Psoas muscle (tissue), 8 donors: ENCODE data around the gene MAGOHB. TPM values are rescaled to one million over a fixed set of nuclear protein-coding genes. Genes with fewer than 3 reads are reported as not detected.

ENCODE experiments used
- ATAC-seq, 4 donors: fragments of 200-7000 bp; cut with Tn5 transposase; one replicate each; pipeline ENCODE4 v1.9.1; 2020; ENCODE audit warnings: moderate library complexity in 3 of 4, mild to moderate bottlenecking in 2 of 4
- DNase-seq, 2 donors: peaks; one replicate each; pipeline ENCODE4 v3.0.0-alpha.2; 2020
- H3K27ac ChIP-seq: fragments of 200-600 bp; one replicate; pipeline ENCODE4 v1.8.0; 2022
- H3K27me3 ChIP-seq, 3 donors: fragments of 200-600 bp in 1 of 3; one replicate each; pipeline versions ENCODE4 v1.6.1 to v1.8.0; 2013 to 2022; ENCODE audit warnings: low read length in 2 of 3, mild to moderate bottlenecking in 2 of 3, moderate library complexity in 1 of 3; ENCODE audit not compliant: insufficient read depth in 3 of 3
- H3K36me3 ChIP-seq, 2 donors: fragments of 200-600 bp in 1 of 2; one replicate each; pipeline versions ENCODE4 v1.6.1 to v1.8.0; 2013 to 2022; ENCODE audit warnings: low read depth in 1 of 2, mild to moderate bottlenecking in 1 of 2, moderate library complexity in 1 of 2; ENCODE audit not compliant: insufficient read depth in 1 of 2
- H3K4me1 ChIP-seq: fragments of 200-600 bp; one replicate; pipeline ENCODE4 v1.8.0; 2022
- H3K4me3 ChIP-seq: fragments of 200-600 bp; one replicate; pipeline ENCODE4 v1.8.0; 2022; ENCODE audit warnings: mild to moderate bottlenecking
- H3K9me3 ChIP-seq: fragments of 200-600 bp; one replicate; pipeline ENCODE4 v1.8.0; 2022
- CTCF ChIP-seq: fragments of 200-600 bp; IDR thresholded peaks from one replicate; pipeline ENCODE4 v1.8.0; 2022; ENCODE audit warnings: antibody characterized with exemption
- WGBS, 3 donors: extraction: QIAGEN DNeasy Blood & Tissue Kit; methylation state at CpG; one replicate each; pipeline versions ENCODE4 v1.1.6 to v1.1.7; 2013; 5-methylcytosine and 5-hydroxymethylcytosine counted together
- intact Hi-C, 2 donors: fragments of 100-400 bp; cut with DNase I; formaldehyde crosslinking; loops; one replicate each; pipeline versions ENCODE4 v1.11.0 to v1.14.2; 2022
- polyA plus RNA-seq, 3 donors: library from polyadenylated mRNA; stranded (reverse); fragments of 200-250 nt; gene quantifications; one replicate each; pipeline ENCODE4 v1.2.3, GENCODE V29; 2013
- total RNA-seq, 4 donors: library from RNA; stranded (reverse); fragmentation: NEBNext Ultra II Directional in 2 of 4; extraction: Animal tissue kit (Norgen Biotek cat#: 25700) in 2 of 4; gene quantifications; one replicate each; pipeline versions ENCODE4 v1.2.1 to v1.2.4, GENCODE V29; 2021 to 2023
- donor health status: healthy with polysubstance abuse.
- donor health status: DM: no; HTN: no; CAD: no; lungs with moderate emphysema.
- donor health status: Bipolar disorder and iron deficiency.
- donor health status: healthy.
- donor health status: DM: yes; HTN: yes; CAD: no.
- donor health status: DM: no; HTN: no; CAD: no.
- donor health status: DM: no; HTN: no; CAD: no.
- donor health status: DM: yes; HTN: yes; CAD: no.

Gene MAGOHB
- total and polyA plus RNA-seq, 7 donors, result 4.0 to 9.7 (median 7.2) TPM

DNA sequence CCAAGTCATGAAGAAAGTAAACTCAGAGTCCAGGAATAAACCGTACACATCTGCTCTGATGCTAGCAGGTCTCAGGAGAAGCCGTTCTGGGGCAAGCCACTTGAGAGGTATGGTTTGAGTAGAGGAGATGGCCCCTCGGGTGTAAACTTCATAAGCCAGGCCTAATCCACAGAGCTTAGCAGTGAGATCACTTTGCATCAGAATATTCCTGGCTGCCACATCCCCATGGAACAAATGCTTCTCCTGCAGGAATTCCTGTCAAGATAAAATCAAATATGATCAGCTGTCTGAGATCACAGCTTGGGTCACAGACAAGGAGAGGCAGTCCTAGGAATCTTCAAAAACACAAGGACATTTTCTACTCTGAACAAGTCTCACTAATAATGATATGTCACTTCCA lies 11.2 kb upstream of the MAGOHB start:
- no peak for TF ChIP-seq CTCF
- Histone ChIP-seq H3K4me1 (no peaks in the 10 kb centered on the region), H3K4me3 (no peak overlapping the region), H3K36me3 (no peaks in the 10 kb centered on the region), H3K27ac (no peak overlapping the region), H3K27me3 (no peaks in the 10 kb centered on the region), H3K9me3 (no peaks in the 10 kb centered on the region)
- ATAC-seq (no peak), DNase-seq (no peak)
- intact Hi-C loops, result no loop called here
- WGBS, 3 donors, result 19 to 32% (median 22%) methylated on average over 3 of the region's 3 CpGs

DNA sequence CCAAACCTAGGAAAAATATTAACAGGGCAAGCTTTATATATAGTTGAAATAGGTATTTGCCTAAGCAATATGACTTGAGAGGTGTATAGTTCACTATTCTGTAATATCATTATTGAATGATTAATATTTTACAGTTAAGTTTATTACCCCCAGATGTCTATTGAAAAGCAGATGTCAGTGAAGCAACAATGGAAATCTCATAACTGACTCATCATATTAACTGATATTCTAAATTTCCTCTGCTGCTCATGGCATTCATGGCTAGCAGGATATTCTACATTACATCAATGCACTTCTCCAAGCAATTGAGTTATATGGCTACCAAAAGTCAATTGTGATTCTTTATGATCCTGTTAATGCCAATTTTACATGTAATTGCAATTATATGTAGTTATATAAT lies 9.7 kb upstream of the MAGOHB start:
- no peaks in the 10 kb centered on the region for H3K9me3 ChIP-seq
- intact Hi-C loops, result no loop called here
- no peak for TF ChIP-seq CTCF
- H3K27ac ChIP-seq, result no peak overlapping the region
- H3K4me3 ChIP-seq, result no peak overlapping the region
- no peaks in the 10 kb centered on the region for H3K27me3 ChIP-seq
- no peaks in the 10 kb centered on the region for H3K36me3 ChIP-seq
- DNase-seq (no peak), ATAC-seq (no peak)
- no peaks in the 10 kb centered on the region for H3K4me1 ChIP-seq

DNA sequence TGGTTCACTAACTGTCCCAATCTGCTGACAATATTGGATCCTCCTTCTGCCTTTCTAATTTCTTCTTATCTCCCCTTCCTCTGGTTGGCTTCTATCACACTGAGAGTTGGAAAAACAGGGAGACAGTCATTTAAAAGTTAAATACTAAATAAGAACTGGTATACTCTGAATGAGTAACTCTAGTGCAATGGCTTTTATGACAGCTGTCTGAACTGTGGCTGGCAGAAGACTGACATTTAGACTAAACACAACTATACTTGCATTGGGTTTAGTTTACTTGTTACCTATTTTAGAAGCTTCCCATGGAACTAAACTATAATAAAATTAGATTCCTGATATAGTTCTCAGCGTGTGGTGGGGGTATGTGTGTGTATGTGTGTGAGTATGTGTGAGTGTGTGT lies 7.9 kb upstream of the MAGOHB start:
- TF ChIP-seq CTCF, result no peak
- no peak for DNase-seq
- Histone ChIP-seq H3K4me3 (no peak overlapping the region), H3K36me3 (no peaks in the 10 kb centered on the region), H3K27ac (no peak overlapping the region), H3K27me3 (no peaks in the 10 kb centered on the region), H3K4me1 (no peaks in the 10 kb centered on the region), H3K9me3 (no peaks in the 10 kb centered on the region)
- 71 to 76% (median 72%) methylated on average over 1 of the region's 1 CpG for WGBS, 3 donors
- intact Hi-C loops, result no loop called here
- no peak for ATAC-seq

- Histone ChIP-seq H3K36me3 (no peaks in the 10 kb centered on the region), H3K27me3 (no peaks in the 10 kb centered on the region), H3K4me3 (no peak overlapping the region), H3K4me1 (no peaks in the 10 kb centered on the region), H3K9me3 (no peaks in the 10 kb centered on the region), H3K27ac (no peak overlapping the region)
- TF ChIP-seq CTCF, result no peak
- WGBS, 3 donors, result 78 to 79% (median 79%) methylated on average over 10 of the region's 10 CpGs
- DNase-seq, result no peak
- ATAC-seq, result no peak
- intact Hi-C loops, result no loop called here
Measured at GRCh38 chr12:10620078-10620779, 6.8 kb upstream of the MAGOHB start.
